DOHH2 (cell line): ENCODE data around the gene TBRG1.

Experiments used
- H3F3A ChIP-seq: fragments of 200-600 bp; sonication (generic), shearing (Covaris generic); 2 replicates; pipeline ENCODE4 v1.6.0; 2016; ENCODE audit warnings: antibody characterized with exemption, mild to moderate bottlenecking; ENCODE audit not compliant: control insufficient read depth, insufficient read depth
- H3K27ac ChIP-seq: fragments of 200-600 bp; sonication (generic); 2 replicates; pipeline ENCODE4 v1.5.1; 2014; ENCODE audit warnings: low read depth, mild to moderate bottlenecking, low read length, moderate library complexity
- H3K27me3 ChIP-seq: fragments of 200-600 bp; sonication (generic); 2 replicates; pipeline ENCODE4 v1.6.1; 2014; ENCODE audit warnings: mild to moderate bottlenecking, low read length, mixed read lengths; ENCODE audit not compliant: control insufficient read depth
- H3K36me3 ChIP-seq: fragments of 200-600 bp; sonication (generic); 2 replicates; pipeline ENCODE4 v1.6.1; 2014; ENCODE audit warnings: mild to moderate bottlenecking, low read length, moderate library complexity, mixed read lengths; ENCODE audit not compliant: control insufficient read depth
- H3K4me1 ChIP-seq: fragments of 200-600 bp; sonication (generic); 2 replicates; pipeline ENCODE4 v1.6.1; 2014; ENCODE audit warnings: mild to moderate bottlenecking, low read length, mixed read lengths; ENCODE audit not compliant: control insufficient read depth
- H3K4me2 ChIP-seq: fragments of 200-600 bp; sonication (generic); 2 replicates; pipeline ENCODE4 v1.6.0; 2014; ENCODE audit warnings: mild to moderate bottlenecking, low read length, moderate library complexity
- H3K4me3 ChIP-seq: fragments of 200-600 bp; sonication (generic); 2 replicates; pipeline ENCODE4 v1.5.1; 2014; ENCODE audit warnings: mild to moderate bottlenecking, low read length, mixed read lengths
- H3K79me2 ChIP-seq: fragments of 200-600 bp; sonication (generic); 2 replicates; pipeline ENCODE4 v1.6.1; 2014; ENCODE audit warnings: mild to moderate bottlenecking, low read length, mixed read lengths; ENCODE audit not compliant: control insufficient read depth
- H3K9me2 ChIP-seq: fragments of 200-600 bp; sonication (generic); replicated peaks from 2 replicates; pipeline ENCODE4 v1.6.1; 2014; ENCODE audit warnings: mild to moderate bottlenecking, low read length, mixed read lengths; ENCODE audit not compliant: control insufficient read depth
- H3K9me3 ChIP-seq: fragments of 200-600 bp; sonication (generic); 2 replicates; pipeline ENCODE4 v1.6.1; 2014; ENCODE audit warnings: antibody characterized with exemption, low read length, mixed read lengths; ENCODE audit not compliant: control insufficient read depth, insufficient read depth
- H4K20me1 ChIP-seq: fragments of 200-600 bp; sonication (generic); 2 replicates; pipeline ENCODE4 v1.6.0; 2014; ENCODE audit warnings: low read depth, mild to moderate bottlenecking, antibody characterized with exemption, low read length, moderate library complexity; ENCODE audit not compliant: control insufficient read depth, insufficient read depth
- CTCF ChIP-seq: fragments of 200-600 bp; sonication (generic); IDR thresholded peaks from one replicate; pipeline ENCODE4 v1.5.1; 2014; ENCODE audit warnings: antibody characterized with exemption, mild to moderate bottlenecking, low read depth, low read length; ENCODE audit not compliant: poor library complexity, severe bottlenecking
- EZH2phosphoT487 ChIP-seq: fragments of 200-600 bp; sonication (generic); IDR thresholded peaks from 2 replicates; pipeline ENCODE4 v1.6.1; 2017; ENCODE audit warnings: borderline replicate concordance, mild to moderate bottlenecking, antibody characterized with exemption, low read length, moderate library complexity, mixed read lengths

TBRG1 gene

GRCh38 chr11:124673333-124674167 lies 50.9 kb downstream of the TBRG1 start, which contains the start of the genes SIAE and SPA17:
SIAE (minus strand) TSS chr11:124673739; CDS start chr11:124673708, 31 bp downstream.
SPA17 (plus strand) TSS chr11:124673904; CDS start chr11:124675265, 1,361 bp downstream.
- Histone ChIP-seq H3K27ac (no peak within 1 kb of the TSS), H3K36me3 (no peaks in the 10 kb centered on the region), H3K9me3 (no peaks in the 10 kb centered on the region), H3K4me3 (peak within 1 kb of the TSS; percentile 84), H3K4me2 (peak within 1 kb of the TSS; percentile 87), H4K20me1 (no peaks in the 10 kb centered on the region), H3K79me2 (peaks cover 12% of the 10 kb centered on the region), H3K4me1 (peaks cover 46% of the 10 kb centered on the region), H3K27me3 (no peaks in the 10 kb centered on the region), H3K9me2 (no peaks in the 10 kb centered on the region), H3F3A (0 out of 2 replicates have a peak, but pooled peaks cover 10% of the 10 kb centered on the region)
- TF ChIP-seq CTCF, result no peak
- TF ChIP-seq EZH2phosphoT487, result no peak

- Histone ChIP-seq H3K4me2 (peak overlapping the region; percentile 87), H3F3A (0 out of 2 replicates have a peak, but pooled peaks cover 10% of the 10 kb centered on the region), H3K27me3 (no peaks in the 10 kb centered on the region), H3K4me3 (peak overlapping the region; percentile 84), H3K4me1 (peaks cover 42% of the 10 kb centered on the region), H4K20me1 (no peaks in the 10 kb centered on the region), H3K36me3 (no peaks in the 10 kb centered on the region), H3K9me3 (no peaks in the 10 kb centered on the region), H3K27ac (no peak overlapping the region), H3K79me2 (peaks cover 12% of the 10 kb centered on the region), H3K9me2 (no peaks in the 10 kb centered on the region)
- TF ChIP-seq EZH2phosphoT487 (no peak), CTCF (no peak)
Measured at GRCh38 chr11:124674168-124674517, 51.5 kb downstream of the TBRG1 start.

- Histone ChIP-seq H3K27ac (no peak overlapping the region), H3K36me3 (no peaks in the 10 kb centered on the region), H3K79me2 (peaks cover 12% of the 10 kb centered on the region)
Measured at GRCh38 chr11:124674571-124674970, 51.9 kb downstream of the TBRG1 start.

More at GRCh38 chr11:124674571-124674970, 51.9 kb downstream of the TBRG1 start:
- Histone ChIP-seq H3F3A (0 out of 2 replicates have a peak, but pooled peaks cover 10% of the 10 kb centered on the region), H3K27me3 (no peaks in the 10 kb centered on the region), H3K4me1 (peaks cover 38% of the 10 kb centered on the region), H3K4me2 (peak overlapping the region; percentile 87), H3K9me2 (no peaks in the 10 kb centered on the region), H3K4me3 (peak overlapping the region; percentile 84), H3K9me3 (no peaks in the 10 kb centered on the region), H4K20me1 (no peaks in the 10 kb centered on the region)
- TF ChIP-seq CTCF, result no peak
- TF ChIP-seq EZH2phosphoT487, result no peak
